RKO (cell line): ENCODE results near the gene CYP2U1.
"Not testable (repeated sequence)": the region's sequence is repeated elsewhere in the genome, so short reads cannot be mapped to it uniquely, and the experiment has no call there.

ENCODE experiments used
- DNase-seq: peaks from one replicate; pipeline ENCODE4 v3.0.0-alpha.2; 2016; ENCODE audit warnings: low spot score

Gene CYP2U1

GRCh38 chr4:107930821-107931774, at the start of gene CYP2U1:
TSS of gene CYP2U1 (plus strand) at chr4:107931549. CDS start at chr4:107931644, 95 bp downstream.
- DNase-seq, result peak; percentile 85

- no peak for DNase-seq
These were observed 45.5 kb upstream of the CYP2U1 start for GRCh38 chr4:107885865-107886264.

GRCh38 chr4:107888237-107888636, 43.1 kb upstream of the CYP2U1 start:
- DNase-seq, result peak; percentile 21

- DNase-seq, result no peak
These were observed 40.6 kb upstream of the CYP2U1 start for GRCh38 chr4:107890779-107891178.

- DNase-seq, result no peak
These were observed 40.0 kb upstream of the CYP2U1 start for GRCh38 chr4:107891299-107891698.

- no peak for DNase-seq
These were observed 37.9 kb upstream of the CYP2U1 start for GRCh38 chr4:107893171-107894137.

- DNase-seq, result no peak
These were observed 37.2 kb upstream of the CYP2U1 start for GRCh38 chr4:107894138-107894603.

GRCh38 chr4:107896158-107896645, 35.1 kb upstream of the CYP2U1 start:
- peak; percentile 88 for DNase-seq

- no peak for DNase-seq
These were observed 34.7 kb upstream of the CYP2U1 start for GRCh38 chr4:107896646-107897045.

GRCh38 chr4:107897823-107898222, 33.5 kb upstream of the CYP2U1 start:
- no peak for DNase-seq

- DNase-seq, result no peak
These were observed 31.3 kb upstream of the CYP2U1 start for GRCh38 chr4:107900067-107900466.

GRCh38 chr4:107900508-107900907, 30.8 kb upstream of the CYP2U1 start:
- DNase-seq, result no peak

GRCh38 chr4:107901213-107901934, 30.0 kb upstream of the CYP2U1 start:
- DNase-seq, result no peak

- DNase-seq, result no peak
These were observed 28.6 kb upstream of the CYP2U1 start for GRCh38 chr4:107902715-107903114.

- DNase-seq, result not testable (repeated sequence)
These were observed 26.3 kb upstream of the CYP2U1 start for GRCh38 chr4:107905082-107905481.

- DNase-seq, result no peak
These were observed 24.8 kb upstream of the CYP2U1 start for GRCh38 chr4:107906458-107907100.

GRCh38 chr4:107908377-107908776, 23.0 kb upstream of the CYP2U1 start:
- DNase-seq, result no peak

GRCh38 chr4:107913283-107913899, 18.0 kb upstream of the CYP2U1 start:
- peak; percentile 82 for DNase-seq

GRCh38 chr4:107915220-107915619, 16.1 kb upstream of the CYP2U1 start:
- DNase-seq, result no peak

GRCh38 chr4:107916623-107917022, 14.7 kb upstream of the CYP2U1 start:
- no peak for DNase-seq

- DNase-seq, result no peak
These were observed 13.8 kb upstream of the CYP2U1 start for GRCh38 chr4:107917500-107917899.
